GM12874 (cell line): ENCODE results near the gene CYTH3.

Experiments
- CTCF ChIP-seq: IDR thresholded peaks from 2 replicates; pipeline ENCODE4 v1.5.1; 2011; ENCODE audit warnings: low read depth, mild to moderate bottlenecking, control low read depth, low read length, moderate library complexity; ENCODE audit not compliant: insufficient read depth

The CYTH3 gene

GRCh38 chr7:6272481-6273323 lies at the start of gene CYTH3:
Gene CYTH3, minus strand, starts transcription at chr7:6272624. Its CDS starts 117 bp downstream, at chr7:6272507.
- TF ChIP-seq CTCF = no peak

- no peak for TF ChIP-seq CTCF
These were observed 48.4 kb upstream of the CYTH3 start for GRCh38 chr7:6320791-6321190.

- TF ChIP-seq CTCF = no peak
These were observed 45.5 kb upstream of the CYTH3 start for GRCh38 chr7:6317797-6318438.

GRCh38 chr7:6316226-6316625 lies 43.8 kb upstream of the CYTH3 start:
- no peak for TF ChIP-seq CTCF

GRCh38 chr7:6315746-6316145 lies 43.3 kb upstream of the CYTH3 start:
- TF ChIP-seq CTCF = no peak

GRCh38 chr7:6310271-6310993 lies 38.0 kb upstream of the CYTH3 start:
- no peak for TF ChIP-seq CTCF

GRCh38 chr7:6307762-6308161 lies 35.3 kb upstream of the CYTH3 start:
- no peak for TF ChIP-seq CTCF
